HepG2 (cell line): ENCODE measurements around the gene DMGDH. TPM values are rescaled to one million over a fixed set of nuclear protein-coding genes. Genes with fewer than 3 reads are reported as not detected.

Source experiments
- ATAC-seq: fragments of 200-7000 bp; cut with Tn5 transposase; 3 replicates; pipeline ENCODE4 v1.9.1; 2020; ENCODE audit warnings: mild to moderate bottlenecking, moderate library complexity
- BruUV-seq: library from RNA; stranded (reverse); fragments of 400-500 nt; replicated peaks from 2 replicates; lab custom pipeline; 2021; lab: Mats Ljungman, UMichigan
- CTCF ChIA-PET: fragments of 300-600 bp; formaldehyde crosslinking; extraction: SDS; loops from one replicate; lab custom pipeline; 2021; ENCODE audit warnings: low total read pairs, inconsistent platforms, low intra/inter-chr PET ratio; lab: Yijun Ruan, JAX
- POLR2A ChIA-PET: fragments of 350-600 bp; sonication (Branson Sonifier 250); formaldehyde crosslinking; loops from one replicate; lab custom pipeline; 2020; ENCODE audit warnings: antibody characterized with exemption, inconsistent platforms; lab: Yijun Ruan, JAX
- DNase-seq: peaks from one replicate; pipeline ENCODE4 v3.0.0-alpha.2; 2015; ENCODE audit warnings: low spot score
- FAIRE-seq: peaks from 3 replicates; lab custom pipeline; 2011; peaks lifted over from hg19 to GRCh38; lab: Jason Lieb, UNC
- H2AFZ ChIP-seq: one replicate; pipeline ENCODE4 v1.6.1; 2011; ENCODE audit warnings: low read length, inconsistent platforms
- H3K27ac ChIP-seq: fragments of 300-600 bp; 3 replicates; pipeline ENCODE4 v1.8.0; 2011; ENCODE audit warnings: mixed run types, mild to moderate bottlenecking, mixed read lengths, low read length, inconsistent platforms; ENCODE audit not compliant: insufficient read depth; ENCODE audit errors: extremely low read length
- H3K27me3 ChIP-seq, 2 experiments: fragments of 200-600 bp in 1 of 2; 2 replicates in 1 of 2; 3 replicates in 1 of 2; pipeline versions ENCODE4 v1.6.0 to v1.8.0; 2011; ENCODE audit warnings: low read length in 2 of 2, mild to moderate bottlenecking in 2 of 2, moderate library complexity in 2 of 2, inconsistent platforms in 1 of 2; ENCODE audit not compliant: insufficient read depth in 2 of 2, control insufficient read depth in 1 of 2
- H3K36me3 ChIP-seq, 2 experiments: fragments of 200-600 bp in 1 of 2; replicated peaks in 1 of 2; 2 replicates in 1 of 2; 3 replicates in 1 of 2; pipeline versions ENCODE4 v1.5.1 to v1.8.0; 2011; ENCODE audit warnings: low read length in 2 of 2, inconsistent platforms in 1 of 2; ENCODE audit not compliant: insufficient read depth in 2 of 2, control insufficient read depth in 1 of 2
- H3K4me1 ChIP-seq: 2 replicates; pipeline ENCODE4 v1.5.1; 2012; ENCODE audit warnings: low read length, inconsistent platforms; ENCODE audit not compliant: insufficient read depth
- H3K4me2 ChIP-seq: 2 replicates; pipeline ENCODE4 v1.6.0; 2011; ENCODE audit warnings: low read depth, low read length, inconsistent platforms
- H3K4me3 ChIP-seq, 3 experiments: fragments of 200-600 bp in 1 of 3; sonication (generic), shearing (Covaris generic) in 1 of 3; replicated peaks in 1 of 3; 2 replicates each; pipeline ENCODE4 v1.5.1; 2011 to 2016; ENCODE audit warnings: low read length in 3 of 3, inconsistent platforms in 2 of 3, low read depth in 2 of 3, mild to moderate bottlenecking in 2 of 3, control low read depth in 1 of 3, mixed read lengths in 1 of 3; ENCODE audit not compliant: insufficient read depth in 1 of 3
- H3K79me2 ChIP-seq: one replicate; pipeline ENCODE4 v1.6.1; 2011; ENCODE audit warnings: low read length, inconsistent platforms; ENCODE audit not compliant: insufficient read depth
- H3K9ac ChIP-seq: 2 replicates; pipeline ENCODE4 v1.6.0; 2011; ENCODE audit warnings: mild to moderate bottlenecking, low read depth, low read length, inconsistent platforms; ENCODE audit not compliant: insufficient read depth
- H3K9me3 ChIP-seq: 2 replicates; pipeline ENCODE4 v1.5.1; 2012; ENCODE audit warnings: mild to moderate bottlenecking, low read length
- H4K20me1 ChIP-seq: 2 replicates; pipeline ENCODE4 v1.6.0; 2011; ENCODE audit warnings: inconsistent platforms, mild to moderate bottlenecking, low read length, moderate library complexity; ENCODE audit not compliant: insufficient read depth
- DZIP1 ChIP-seq: sonication (generic); formaldehyde crosslinking; IDR thresholded peaks from 2 replicates; pipeline ENCODE4 v1.5.0; 2020; ENCODE audit warnings: mild to moderate bottlenecking, missing genetic modification reagents
- THAP9 ChIP-seq: sonication (generic); formaldehyde crosslinking; IDR thresholded peaks from 2 replicates; pipeline ENCODE4; 2020; ENCODE audit warnings: missing genetic modification reagents, mild to moderate bottlenecking, borderline replicate concordance
- ZNF275 ChIP-seq: sonication (generic); formaldehyde crosslinking; IDR thresholded peaks from 2 replicates; pipeline ENCODE4 v1.8.0; 2022; ENCODE audit warnings: missing genetic modification reagents, mild to moderate bottlenecking, inconsistent platforms, borderline replicate concordance
- ZNF646 ChIP-seq: sonication (generic); formaldehyde crosslinking; IDR thresholded peaks from 2 replicates; pipeline ENCODE4 v1.9.0; 2021; ENCODE audit warnings: mild to moderate bottlenecking, missing genetic modification reagents
- in situ Hi-C: cut with HindIII; loops from 2 replicates; pipeline ENCODE4 v1.10.0; 2017; ENCODE audit warnings: low pct_unique_long_range_greater_than_20kb; ENCODE audit not compliant: extremely low pct_ligation_motif_present
- intact Hi-C: fragments of 100-400 bp; cut with micrococcal nuclease; formaldehyde crosslinking; loops from one replicate; pipeline ENCODE4 v1.10.0; 2022; ENCODE audit not compliant: unreplicated experiment
- polyA plus RNA-seq, 8 experiments: library from polyadenylated mRNA; depleted of rRNA in 3 of 8; stranded (reverse) in 7 of 8; unstranded in 1 of 8; fragments of >200 nt; fragmentation: Illumina TruSeq in 4 of 8; extraction: Trizol in 4 of 8; gene quantifications; 2 replicates each; pipeline versions ENCODE4 v1.2.1 to v1.2.3, GENCODE V29; 2011 to 2016; ENCODE audit warnings: low read depth in 4 of 8, missing spikeins in 1 of 8, mixed read lengths in 1 of 8; ENCODE audit not compliant: insufficient read depth in 1 of 8
- total RNA-seq, 5 experiments: library from RNA; depleted of rRNA; stranded (reverse); fragments of >200 nt; fragmentation: Illumina TruSeq; extraction: Trizol; gene quantifications; 2 replicates each; pipeline ENCODE4 v1.2.3, GENCODE V29; 2016; ENCODE audit warnings: low read depth in 1 of 5

DMGDH gene
- total and polyA plus RNA-seq, 2 of the 13 experiments (the other 11 are each of a cell fraction or from before 2014, with no cell fraction given), result 3.6 to 7.9 TPM

GRCh38 chr5:78993165-78993564 is 76.3 kb downstream of the DMGDH start:
- Histone ChIP-seq H3K79me2 (no peaks in the 10 kb centered on the region), H3K27ac (no peak overlapping the region), H3K4me3 (no peak overlapping the region), H4K20me1 (no peaks in the 10 kb centered on the region), H3K36me3 (no peaks in the 10 kb centered on the region), H3K4me1 (no peaks in the 10 kb centered on the region), H3K4me2 (no peak overlapping the region), H3K9ac (no peak overlapping the region), H3K27me3 (no peaks in the 10 kb centered on the region), H2AFZ (no peak overlapping the region), H3K9me3 (no peaks in the 10 kb centered on the region)
- DNase-seq, result no peak
- in situ Hi-C loops, result no loop called here
- ATAC-seq, result no peak
- FAIRE-seq, result no peak
- ChIA-PET POLR2A (no interaction called here), CTCF (no interaction called here)
- no peak for TF ChIP-seq THAP9 (CRISPR knock-in tag)
- no peak for TF ChIP-seq ZNF646 (CRISPR knock-in tag)
- TF ChIP-seq DZIP1 (CRISPR knock-in tag), result no peak
- TF ChIP-seq ZNF275 (CRISPR knock-in tag), result no peak
- no TSS peak for BruUV-seq
- intact Hi-C loops, result no loop called here
